SK-N-SH treated with all-trans-retinoic acid at 6 μM for 48 hours (cell line): ENCODE results near the gene FNDC3A.
A peak's percentile ranks its signal among the peaks of the same experiment; 100 is the strongest.

Experiments
- ATAC-seq: fragments of 200-7000 bp; cut with Tn5 transposase; 3 replicates; pipeline ENCODE4 v1.9.1; 2020; ENCODE audit warnings: mild to moderate bottlenecking, moderate library complexity
- ARNTL ChIP-seq: fragments of 450-650 bp; formaldehyde crosslinking; IDR thresholded peaks from 2 replicates; pipeline ENCODE4 v1.5.0; 2020; ENCODE audit warnings: low read depth, mild to moderate bottlenecking, moderate library complexity, borderline replicate concordance
- BACH2 ChIP-seq: fragments of 250-450 bp; sonication (Bioruptor Pico); IDR thresholded peaks from 2 replicates; pipeline ENCODE4 v1.9.0; 2021; ENCODE audit warnings: mild to moderate bottlenecking, borderline replicate concordance
- CSDC2 ChIP-seq: fragments of 250-450 bp; sonication (Bioruptor Pico); IDR thresholded peaks from 2 replicates; pipeline ENCODE4 v1.5.0; 2020; ENCODE audit warnings: mild to moderate bottlenecking, moderate library complexity
- CSRNP3 ChIP-seq: fragments of 250-450 bp; sonication (Bioruptor Pico); IDR thresholded peaks from 2 replicates; pipeline ENCODE4 v1.5.1; 2021; ENCODE audit warnings: mild to moderate bottlenecking, moderate library complexity
- ESRRG ChIP-seq: fragments of 250-450 bp; sonication (Bioruptor Pico); IDR thresholded peaks from 2 replicates; pipeline ENCODE4 v1.6.1; 2021; ENCODE audit warnings: mild to moderate bottlenecking
- GLIS3 ChIP-seq: fragments of 250-450 bp; sonication (Bioruptor Pico); IDR thresholded peaks from 2 replicates; pipeline ENCODE4 v1.5.0; 2020; ENCODE audit warnings: mild to moderate bottlenecking, moderate library complexity
- ISL1 ChIP-seq: fragments of 250-450 bp; sonication (Bioruptor Pico); IDR thresholded peaks from 2 replicates; pipeline ENCODE4 v2.1.2; 2022; ENCODE audit warnings: mild to moderate bottlenecking, moderate library complexity
- OSR1 ChIP-seq: fragments of 250-450 bp; sonication (Bioruptor Pico); IDR thresholded peaks from 2 replicates; pipeline ENCODE4 v1.8.0; 2022; ENCODE audit warnings: moderate library complexity, mild to moderate bottlenecking, inconsistent platforms
- PATZ1 ChIP-seq: fragments of 250-450 bp; sonication (Bioruptor Pico); IDR thresholded peaks from 2 replicates; pipeline ENCODE4 v1.8.0; 2020; ENCODE audit warnings: mild to moderate bottlenecking, moderate library complexity, borderline replicate concordance
- PPARA ChIP-seq: fragments of 250-450 bp; sonication (Bioruptor Pico); IDR thresholded peaks from 2 replicates; pipeline ENCODE4 v1.5.0; 2020; ENCODE audit warnings: mild to moderate bottlenecking, borderline replicate concordance
- RARB ChIP-seq: fragments of 250-450 bp; sonication (Bioruptor Pico); IDR thresholded peaks from 2 replicates; pipeline ENCODE4 v1.8.0; 2021; ENCODE audit warnings: mild to moderate bottlenecking, moderate library complexity
- SNAI2 ChIP-seq: fragments of 250-450 bp; sonication (Bioruptor Pico); IDR thresholded peaks from 2 replicates; pipeline ENCODE4 v1.5.0; 2020; ENCODE audit warnings: mild to moderate bottlenecking, moderate library complexity
- TCF4 ChIP-seq: fragments of 250-450 bp; sonication (Bioruptor Pico); IDR thresholded peaks from 2 replicates; pipeline ENCODE4 v1.8.0; 2021; ENCODE audit warnings: mild to moderate bottlenecking, moderate library complexity, borderline replicate concordance
- TOX ChIP-seq: fragments of 250-450 bp; sonication (Bioruptor Pico); IDR thresholded peaks from 2 replicates; pipeline ENCODE4 v1.8.0; 2021; ENCODE audit warnings: mild to moderate bottlenecking, moderate library complexity, borderline replicate concordance
- TSHZ2 ChIP-seq: fragments of 250-450 bp; sonication (Bioruptor Pico); IDR thresholded peaks from 2 replicates; pipeline ENCODE4 v1.5.0; 2020; ENCODE audit warnings: mild to moderate bottlenecking, moderate library complexity
- ZC3H10 ChIP-seq: fragments of 250-450 bp; sonication (Bioruptor Pico); IDR thresholded peaks from 2 replicates; pipeline ENCODE4 v1.5.1; 2021; ENCODE audit warnings: mild to moderate bottlenecking, moderate library complexity
- ZFP3 ChIP-seq: fragments of 250-450 bp; sonication (Bioruptor Pico); IDR thresholded peaks from 2 replicates; pipeline ENCODE4 v1.5.0; 2020; ENCODE audit warnings: mild to moderate bottlenecking, moderate library complexity
- ZFP30 ChIP-seq: fragments of 450-650 bp; formaldehyde crosslinking; IDR thresholded peaks from 2 replicates; pipeline ENCODE4 v1.5.0; 2022; ENCODE audit warnings: mild to moderate bottlenecking, moderate library complexity
- ZNF565 ChIP-seq: fragments of 450-650 bp; formaldehyde crosslinking; conservative IDR thresholded peaks from 2 replicates; pipeline ENCODE4 v1.5.0; 2020; ENCODE audit warnings: low read depth, mild to moderate bottlenecking, moderate library complexity
- ZNF70 ChIP-seq: fragments of 450-650 bp; formaldehyde crosslinking; IDR thresholded peaks from 2 replicates; pipeline ENCODE4 v1.5.0; 2020; ENCODE audit warnings: mild to moderate bottlenecking, moderate library complexity
- ZNF8 ChIP-seq: fragments of 450-650 bp; formaldehyde crosslinking; IDR thresholded peaks from 2 replicates; pipeline ENCODE4 v1.5.0; 2020; ENCODE audit warnings: mild to moderate bottlenecking, moderate library complexity
- TF ChIP-seq, protein P1 (sequence below): fragments of 250-450 bp; sonication (Bioruptor Pico); IDR thresholded peaks from 2 replicates; pipeline ENCODE4 v1.8.0; 2021; ENCODE audit warnings: low read depth, mild to moderate bottlenecking, moderate library complexity, borderline replicate concordance
- TF ChIP-seq, protein P2 (sequence below): fragments of 250-450 bp; sonication (Bioruptor Pico); IDR thresholded peaks from 2 replicates; pipeline ENCODE4 v1.5.1; 2020; ENCODE audit warnings: low read depth, mild to moderate bottlenecking, moderate library complexity

The FNDC3A gene

DNA sequence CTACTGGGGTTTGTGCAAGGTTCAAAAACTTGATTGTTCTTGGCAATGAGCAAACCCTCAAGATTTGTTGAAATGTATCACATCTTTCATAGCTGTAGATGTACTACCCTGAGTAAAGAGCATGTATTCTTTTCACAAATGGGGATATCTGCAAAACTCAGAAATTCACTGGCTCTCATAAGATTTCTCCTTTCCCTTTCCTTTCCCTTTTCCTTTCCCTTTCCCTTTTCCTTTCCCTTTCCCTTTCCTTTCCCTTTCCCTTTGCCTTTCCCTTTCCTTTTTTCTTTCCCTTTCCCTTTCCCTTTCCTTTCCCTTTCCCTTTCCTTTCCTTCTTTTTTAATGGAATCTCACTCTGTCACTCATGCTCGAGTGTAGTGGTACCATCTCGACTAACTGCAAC, 69.1 kb downstream of the FNDC3A start (continued):
- TF ChIP-seq ZFP3 (no peak), ZNF565 (no peak)

DNA sequence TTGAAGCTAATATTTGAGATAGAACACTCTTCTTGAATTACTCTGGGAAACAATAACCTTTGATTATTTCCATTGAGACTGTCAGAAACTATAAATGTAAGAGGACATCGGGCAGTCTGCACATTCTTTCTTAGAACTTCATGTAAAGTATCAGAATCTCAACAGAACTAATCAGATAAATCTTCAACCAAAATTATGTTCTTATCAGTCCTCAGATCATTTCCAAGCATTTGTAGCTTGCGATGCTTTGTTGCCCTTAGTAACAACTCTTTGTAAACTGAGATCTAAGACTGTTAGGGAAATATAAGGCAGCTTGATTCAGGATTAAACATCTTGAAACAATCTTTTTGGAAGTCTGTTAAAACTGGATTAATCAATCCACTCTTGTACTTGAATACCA, 70.3 kb downstream of the FNDC3A start:
- peak; percentile 91 for ATAC-seq
- TF ChIP-seq, protein P1, sequence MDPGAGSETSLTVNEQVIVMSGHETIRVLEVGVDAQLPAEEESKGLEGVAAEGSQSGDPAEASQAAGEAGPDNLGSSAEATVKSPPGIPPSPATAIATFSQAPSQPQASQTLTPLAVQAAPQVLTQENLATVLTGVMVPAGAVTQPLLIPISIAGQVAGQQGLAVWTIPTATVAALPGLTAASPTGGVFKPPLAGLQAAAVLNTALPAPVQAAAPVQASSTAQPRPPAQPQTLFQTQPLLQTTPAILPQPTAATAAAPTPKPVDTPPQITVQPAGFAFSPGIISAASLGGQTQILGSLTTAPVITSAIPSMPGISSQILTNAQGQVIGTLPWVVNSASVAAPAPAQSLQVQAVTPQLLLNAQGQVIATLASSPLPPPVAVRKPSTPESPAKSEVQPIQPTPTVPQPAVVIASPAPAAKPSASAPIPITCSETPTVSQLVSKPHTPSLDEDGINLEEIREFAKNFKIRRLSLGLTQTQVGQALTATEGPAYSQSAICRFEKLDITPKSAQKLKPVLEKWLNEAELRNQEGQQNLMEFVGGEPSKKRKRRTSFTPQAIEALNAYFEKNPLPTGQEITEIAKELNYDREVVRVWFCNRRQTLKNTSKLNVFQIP (CRISPR knock-in tag) = no peak
- TF ChIP-seq PPARA (no peak), ISL1 (CRISPR knock-in tag) (no peak), ZNF8 (CRISPR knock-in tag) (no peak), CSRNP3 (CRISPR knock-in tag) (no peak), BACH2 (no peak), TCF4 (CRISPR knock-in tag) (no peak), GLIS3 (CRISPR knock-in tag) (no peak), PATZ1 (CRISPR knock-in tag) (no peak), ZFP30 (no peak), TOX (CRISPR knock-in tag) (no peak), TSHZ2 (CRISPR knock-in tag) (no peak), CSDC2 (CRISPR knock-in tag) (no peak), ARNTL (CRISPR knock-in tag) (no peak), ZNF70 (CRISPR knock-in tag) (no peak)
- TF ChIP-seq, protein P2, sequence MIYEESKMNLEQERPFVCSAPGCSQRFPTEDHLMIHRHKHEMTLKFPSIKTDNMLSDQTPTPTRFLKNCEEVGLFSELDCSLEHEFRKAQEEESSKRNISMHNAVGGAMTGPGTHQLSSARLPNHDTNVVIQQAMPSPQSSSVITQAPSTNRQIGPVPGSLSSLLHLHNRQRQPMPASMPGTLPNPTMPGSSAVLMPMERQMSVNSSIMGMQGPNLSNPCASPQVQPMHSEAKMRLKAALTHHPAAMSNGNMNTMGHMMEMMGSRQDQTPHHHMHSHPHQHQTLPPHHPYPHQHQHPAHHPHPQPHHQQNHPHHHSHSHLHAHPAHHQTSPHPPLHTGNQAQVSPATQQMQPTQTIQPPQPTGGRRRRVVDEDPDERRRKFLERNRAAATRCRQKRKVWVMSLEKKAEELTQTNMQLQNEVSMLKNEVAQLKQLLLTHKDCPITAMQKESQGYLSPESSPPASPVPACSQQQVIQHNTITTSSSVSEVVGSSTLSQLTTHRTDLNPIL (CRISPR knock-in tag) = no peak
- TF ChIP-seq, all 23 proteins: peak for 0

DNA sequence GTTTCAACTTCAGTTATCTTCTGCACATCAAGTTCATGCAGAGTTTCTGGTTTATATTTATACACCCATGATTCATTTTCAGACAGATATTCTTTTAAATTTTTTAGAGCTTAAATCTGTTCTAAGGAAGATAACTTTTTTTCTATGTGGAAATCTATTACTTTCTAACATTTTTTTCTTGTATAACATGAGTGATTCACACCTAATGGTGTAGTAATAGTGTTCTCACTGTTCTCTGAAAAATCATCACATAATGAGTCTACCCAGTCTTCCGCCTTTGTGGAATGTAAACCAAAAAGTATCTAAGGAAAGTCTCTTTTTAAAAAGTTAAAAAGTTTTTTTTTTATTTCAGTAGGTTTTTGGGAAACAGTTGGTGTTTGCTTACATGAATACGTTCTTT, 70.8 kb downstream of the FNDC3A start:
- no peak for ATAC-seq
- TF ChIP-seq ZNF8 (CRISPR knock-in tag) (no peak), TOX (CRISPR knock-in tag) (no peak), GLIS3 (CRISPR knock-in tag) (no peak), OSR1 (CRISPR knock-in tag) (no peak), CSRNP3 (CRISPR knock-in tag) (no peak), ZNF70 (CRISPR knock-in tag) (no peak), CSDC2 (CRISPR knock-in tag) (no peak), TCF4 (CRISPR knock-in tag) (no peak), PPARA (no peak), ARNTL (CRISPR knock-in tag) (no peak), TSHZ2 (CRISPR knock-in tag) (no peak), ZFP30 (no peak), RARB (CRISPR knock-in tag) (no peak), SNAI2 (CRISPR knock-in tag) (no peak), ZC3H10 (CRISPR knock-in tag) (no peak), ZNF565 (no peak), ESRRG (no peak)
- TF ChIP-seq, protein P1 (CRISPR knock-in tag) = no peak
